Sigmoid colon (tissue), 7 donors: ENCODE measurements around the gene KDM3B. TPM values are rescaled to one million over a fixed set of nuclear protein-coding genes. Genes with fewer than 3 reads are reported as not detected.

ENCODE experiments used
- DNase-seq: peaks from one replicate; pipeline ENCODE4 v3.0.0-alpha.2; 2019
- H3K27ac ChIP-seq, 4 donors: fragments of 200-600 bp; sonication (generic); one replicate each; pipeline ENCODE4 v1.5.1; 2016 to 2019; ENCODE audit warnings: mild to moderate bottlenecking in 1 of 4
- H3K27me3 ChIP-seq, 3 donors: fragments of 200-600 bp; sonication (generic); one replicate each; pipeline ENCODE4 v1.5.1; 2019; ENCODE audit warnings: mild to moderate bottlenecking in 1 of 3
- H3K36me3 ChIP-seq, 4 donors: fragments of 200-600 bp; sonication (generic); one replicate each; pipeline ENCODE4 v1.5.1; 2016 to 2019
- H3K4me1 ChIP-seq, 4 donors: fragments of 200-600 bp; sonication (generic); one replicate each; pipeline ENCODE4 v1.5.1; 2017 to 2019
- H3K4me3 ChIP-seq, 4 donors: fragments of 200-600 bp; sonication (generic); one replicate each; pipeline ENCODE4 v1.5.1; 2017 to 2019; ENCODE audit warnings: mild to moderate bottlenecking in 2 of 4, moderate library complexity in 1 of 4
- H3K9me3 ChIP-seq, 4 donors: fragments of 200-600 bp in 3 of 4; sonication (generic) in 3 of 4; one replicate each; pipeline versions ENCODE4 v1.5.1 to v1.6.1; 2013 to 2019
- EP300 ChIP-seq, 4 donors: sonication (generic); formaldehyde crosslinking; IDR thresholded peaks; one replicate each; pipeline ENCODE4 v1.6.1; 2017; ENCODE audit warnings: antibody characterized with exemption in 4 of 4
- POLR2A ChIP-seq, 2 donors: fragments of 450-650 bp; IDR thresholded peaks; one replicate each; pipeline ENCODE4 v1.6.1; 2016; ENCODE audit warnings: antibody characterized with exemption in 2 of 2, mild to moderate bottlenecking in 2 of 2, moderate library complexity in 2 of 2
- POLR2AphosphoS5 ChIP-seq, 4 donors: sonication (generic); formaldehyde crosslinking; IDR thresholded peaks; one replicate each; pipeline ENCODE4 v1.6.1; 2017; ENCODE audit warnings: antibody characterized with exemption in 4 of 4
- WGBS, 2 donors: extraction: QIAGEN DNeasy Blood & Tissue Kit; methylation state at CpG; one replicate each; pipeline ENCODE4 v1.1.7; 2013; 5-methylcytosine and 5-hydroxymethylcytosine counted together
- intact Hi-C: fragments of 100-400 bp; cut with DNase I; formaldehyde crosslinking; loops from one replicate; pipeline ENCODE4 v1.15.1; 2023
- polyA plus RNA-seq, 3 donors: library from polyadenylated mRNA; stranded (reverse); fragments of 200-250 nt; gene quantifications; one replicate each; pipeline ENCODE4 v1.2.3, GENCODE V29; 2013
- total RNA-seq, 4 donors: library from RNA; depleted of rRNA; stranded (reverse); fragments of >200 nt; gene quantifications; one replicate each; pipeline ENCODE4 v1.1.0, GENCODE V29; 2016
- TF ChIP-seq, protein P1 (sequence below), 4 experiments: fragments of 450-650 bp in 3 of 4; fragments of 200-600 bp in 1 of 4; IDR thresholded peaks; one replicate each; pipeline ENCODE4 v1.5.1; 2016 to 2019; ENCODE audit warnings: antibody characterized with exemption in 4 of 4, mild to moderate bottlenecking in 3 of 4, moderate library complexity in 2 of 4
- donor health status: healthy with polysubstance abuse.
- donor health status: Bipolar disorder and iron deficiency.
- donor health status: healthy.

Gene KDM3B
- total and polyA plus RNA-seq, 7 donors, result 16.2 to 69.6 (median 54.8) TPM

DNA sequence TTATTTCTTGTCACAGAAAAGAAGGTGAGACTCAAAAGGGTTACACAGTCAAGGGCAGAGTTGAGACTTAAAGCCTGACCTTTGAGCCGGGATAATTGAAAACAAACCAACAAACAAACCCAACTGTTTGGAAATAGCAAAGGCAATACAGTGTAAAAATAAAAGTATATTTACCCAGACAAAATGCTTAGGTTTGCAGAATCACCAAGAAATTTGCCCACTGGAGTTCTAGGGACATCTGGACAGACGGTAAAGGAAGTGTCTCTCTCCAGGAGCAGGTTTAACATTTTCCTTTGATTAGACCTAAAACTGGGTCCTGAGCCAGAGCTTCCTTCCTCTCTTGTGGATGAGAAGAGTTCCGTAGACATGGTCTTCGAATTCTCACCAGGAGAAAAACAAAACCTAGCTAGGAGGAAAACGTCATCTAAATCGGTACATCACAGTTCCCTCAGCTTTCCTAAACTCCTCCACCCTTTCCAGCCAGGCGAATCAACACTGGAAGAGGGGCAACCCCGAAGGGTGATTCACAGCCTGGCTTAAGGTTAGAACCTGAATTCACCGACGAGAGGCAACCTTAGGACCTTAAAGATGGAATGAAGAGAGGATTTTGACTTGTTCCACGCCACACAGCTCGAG, 21.6 kb upstream of the KDM3B start:
- no peak for DNase-seq
- Histone ChIP-seq H3K27ac (no peak overlapping the region), H3K36me3 (no peaks in the 10 kb centered on the region), H3K27me3 (no peaks in the 10 kb centered on the region), H3K4me1 (peaks cover 0 to 13% (median 12%) of the 10 kb centered on the region in 4 donors), H3K9me3 (no peaks in the 10 kb centered on the region), H3K4me3 (peak overlapping the region in 3 of 4 donors; percentile 33 to 49 (median 46))
- WGBS, 2 donors, result 2 to 5% methylated on average over 12 of the region's 12 CpGs
- TF ChIP-seq EP300 (IDR thresholded peaks at IDR 0.05) (no peak), POLR2A (IDR thresholded peaks at IDR 0.05) (no peak), POLR2AphosphoS5 (IDR thresholded peaks at IDR 0.05) (no peak)
- TF ChIP-seq, protein P1, sequence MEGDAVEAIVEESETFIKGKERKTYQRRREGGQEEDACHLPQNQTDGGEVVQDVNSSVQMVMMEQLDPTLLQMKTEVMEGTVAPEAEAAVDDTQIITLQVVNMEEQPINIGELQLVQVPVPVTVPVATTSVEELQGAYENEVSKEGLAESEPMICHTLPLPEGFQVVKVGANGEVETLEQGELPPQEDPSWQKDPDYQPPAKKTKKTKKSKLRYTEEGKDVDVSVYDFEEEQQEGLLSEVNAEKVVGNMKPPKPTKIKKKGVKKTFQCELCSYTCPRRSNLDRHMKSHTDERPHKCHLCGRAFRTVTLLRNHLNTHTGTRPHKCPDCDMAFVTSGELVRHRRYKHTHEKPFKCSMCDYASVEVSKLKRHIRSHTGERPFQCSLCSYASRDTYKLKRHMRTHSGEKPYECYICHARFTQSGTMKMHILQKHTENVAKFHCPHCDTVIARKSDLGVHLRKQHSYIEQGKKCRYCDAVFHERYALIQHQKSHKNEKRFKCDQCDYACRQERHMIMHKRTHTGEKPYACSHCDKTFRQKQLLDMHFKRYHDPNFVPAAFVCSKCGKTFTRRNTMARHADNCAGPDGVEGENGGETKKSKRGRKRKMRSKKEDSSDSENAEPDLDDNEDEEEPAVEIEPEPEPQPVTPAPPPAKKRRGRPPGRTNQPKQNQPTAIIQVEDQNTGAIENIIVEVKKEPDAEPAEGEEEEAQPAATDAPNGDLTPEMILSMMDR (IDR thresholded peaks at IDR 0.05), result no peak
- intact Hi-C loops, result loop anchor here (5.0 to 10.0 kb wide), 2 partner anchors 154 to 424 kb away; partner anchors contain the start of genes BRD8, CTNNA1 and KIF20A

DNA sequence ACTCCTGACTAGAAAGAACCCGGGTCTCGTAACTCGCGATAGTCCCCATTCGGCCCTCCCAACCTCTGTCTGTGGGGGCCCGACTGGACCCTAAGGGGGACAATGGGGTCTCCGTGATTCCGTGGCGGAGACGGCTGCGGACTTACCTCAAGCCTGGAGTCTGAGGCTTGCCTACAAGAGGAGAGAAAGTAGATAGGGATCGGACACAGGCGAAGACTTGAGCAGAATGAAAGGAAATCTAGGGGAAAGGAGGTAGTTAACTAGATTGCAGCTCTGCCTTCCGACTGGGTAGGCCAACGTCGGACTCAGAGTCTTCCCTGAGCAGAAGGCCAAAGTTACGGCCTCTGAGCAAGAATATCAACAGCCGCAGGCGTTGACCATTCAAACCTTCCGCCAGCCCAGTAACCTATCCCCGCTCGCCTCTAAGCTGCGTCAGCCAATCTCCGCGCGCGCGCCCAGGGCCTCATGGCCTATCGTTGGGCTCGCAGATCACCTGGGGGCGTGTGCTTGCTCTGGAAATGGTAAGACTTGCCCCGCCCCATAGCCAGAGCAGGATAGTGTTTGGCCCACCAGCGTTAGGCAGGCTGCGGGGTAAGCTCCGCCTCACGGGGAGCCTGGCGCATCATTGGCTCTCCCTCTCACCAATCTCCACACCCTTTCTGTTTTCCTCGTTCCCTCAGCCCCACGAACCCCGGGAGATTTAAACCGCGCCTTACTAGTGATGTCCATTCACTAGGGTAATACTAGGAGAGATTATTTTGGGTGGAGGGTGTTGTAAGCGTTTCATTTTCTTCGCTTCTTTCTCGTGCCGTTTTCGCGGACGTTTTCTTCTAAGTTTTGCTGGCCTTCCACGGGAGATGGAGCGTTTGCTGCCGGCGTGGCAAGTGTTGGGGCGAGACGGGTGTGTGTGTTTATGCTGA, 20.8 kb upstream of the KDM3B start, which contains the start of gene CDC25C:
CDC25C (minus strand) TSS at position 356 of the 920 bp plus-strand sequence. CDS start 624 bp downstream, outside the sequence.
- WGBS, 2 donors, result 0 to 1% methylated on average over 55 of the region's 55 CpGs
- H3K9me3 ChIP-seq, result no peaks in the 10 kb centered on the region
- intact Hi-C loops, result loop anchor here (5.0 to 10.0 kb wide), 2 partner anchors 154 to 423 kb away; partner anchors contain the start of genes BRD8, CTNNA1 and KIF20A
- H3K27ac ChIP-seq, result peak within 1 kb of the TSS in 2 of 4 donors; percentile 35 to 53
- no peak for TF ChIP-seq POLR2A (IDR thresholded peaks at IDR 0.05)
- no peak for TF ChIP-seq EP300 (IDR thresholded peaks at IDR 0.05)
- peak in 1 of 4 donors; percentile 34 for TF ChIP-seq POLR2AphosphoS5 (IDR thresholded peaks at IDR 0.05)
- TF ChIP-seq, protein P1 (IDR thresholded peaks at IDR 0.05), result no peak
- H3K4me1 ChIP-seq, result peaks cover 0 to 14% (median 12%) of the 10 kb centered on the region in 4 donors
- H3K36me3 ChIP-seq, result no peaks in the 10 kb centered on the region
- H3K27me3 ChIP-seq, result no peaks in the 10 kb centered on the region
- H3K4me3 ChIP-seq, result peak within 1 kb of the TSS; percentile 0 to 49 (median 40)
- peak; percentile 99 for DNase-seq

DNA sequence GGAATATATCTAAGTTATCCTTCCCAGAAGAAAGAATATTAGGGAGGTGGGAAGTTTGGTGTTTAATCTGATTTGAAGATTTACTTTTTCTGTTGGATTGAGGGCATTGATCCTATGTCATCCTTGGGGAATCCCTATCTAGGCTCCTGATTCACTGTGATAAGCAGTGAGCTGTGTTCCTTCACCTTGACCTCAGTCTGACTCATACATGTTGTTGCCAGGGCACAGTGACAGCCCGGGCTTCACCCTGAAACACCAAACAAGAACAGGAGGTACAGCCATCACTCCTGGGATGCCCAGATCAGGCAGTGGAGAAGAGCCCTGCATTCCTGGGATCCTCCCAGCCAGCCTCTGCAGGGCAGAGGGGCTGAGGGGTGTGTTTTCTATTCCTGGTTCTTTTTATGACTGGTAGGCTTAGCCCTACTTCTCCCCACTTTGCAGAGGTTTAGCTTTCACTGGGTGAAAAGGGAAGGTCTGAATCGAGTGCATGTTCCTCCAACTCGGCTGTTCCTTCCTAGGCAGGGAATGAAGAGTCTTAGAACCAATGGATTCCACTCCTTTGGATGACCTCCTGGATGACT, 17.5 kb upstream of the KDM3B start:
- Histone ChIP-seq H3K4me1 (peaks cover 0 to 30% (median 24%) of the 10 kb centered on the region in 4 donors), H3K9me3 (no peaks in the 10 kb centered on the region), H3K27ac (no peak overlapping the region), H3K36me3 (no peaks in the 10 kb centered on the region), H3K27me3 (no peaks in the 10 kb centered on the region), H3K4me3 (no peak overlapping the region)
- intact Hi-C loops, result loop anchor here (5.0 to 10.0 kb wide), 4 partner anchors 123 to 420 kb away; partner anchors contain the start of genes BRD8, CDC23, CTNNA1 and FAM13B
- no peak for DNase-seq
- TF ChIP-seq POLR2A (IDR thresholded peaks at IDR 0.05) (no peak), POLR2AphosphoS5 (IDR thresholded peaks at IDR 0.05) (no peak), EP300 (IDR thresholded peaks at IDR 0.05) (no peak)
- TF ChIP-seq, protein P1 (IDR thresholded peaks at IDR 0.05), result no peak
- WGBS, 2 donors, result 70 to 83% methylated on average over 3 of the region's 3 CpGs

DNA sequence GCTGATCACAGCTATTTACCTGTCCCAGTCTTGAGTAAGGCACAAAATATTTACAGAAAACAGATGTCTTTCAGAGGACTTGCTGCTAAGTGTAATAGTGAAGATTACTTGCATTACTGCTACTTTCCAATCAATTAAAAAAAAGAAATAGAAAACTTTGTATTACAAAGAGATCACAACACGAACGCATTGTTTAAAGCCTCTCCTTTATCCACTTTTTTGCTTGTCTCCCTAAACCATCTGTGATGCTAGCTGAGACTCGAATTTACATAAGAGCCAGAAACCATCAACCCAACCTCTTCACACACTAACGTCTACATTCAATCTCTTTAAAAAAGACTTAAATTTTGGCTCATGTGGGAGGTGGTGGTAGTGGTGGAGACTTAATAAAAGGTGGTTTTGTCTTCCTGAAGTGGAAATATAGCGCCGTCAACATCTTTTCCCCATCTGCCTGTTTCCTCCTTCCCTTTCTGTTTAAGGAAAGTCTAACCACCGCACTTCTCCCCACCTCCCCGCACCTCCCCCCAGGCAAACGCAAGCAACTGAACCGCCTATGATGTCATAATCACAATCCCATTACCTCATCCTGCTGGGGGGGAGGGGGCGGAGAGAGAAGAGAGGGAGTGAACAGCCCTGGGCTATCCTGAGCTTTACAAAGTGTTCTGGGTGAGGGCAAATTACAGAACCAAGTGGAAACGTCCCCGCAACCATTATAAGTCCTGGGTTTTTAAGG, 15.4 kb upstream of the KDM3B start:
- 25 to 29% methylated on average over 13 of the region's 13 CpGs for WGBS, 2 donors
- H3K36me3 ChIP-seq, result peaks cover 0 to 11% (median 5%) of the 10 kb centered on the region in 4 donors
- TF ChIP-seq POLR2AphosphoS5 (IDR thresholded peaks at IDR 0.05) (no peak), POLR2A (IDR thresholded peaks at IDR 0.05) (no peak), EP300 (IDR thresholded peaks at IDR 0.05) (no peak)
- TF ChIP-seq, protein P1 (IDR thresholded peaks at IDR 0.05), result no peak
- peak overlapping the region; percentile 78 to 96 (median 88) for H3K4me3 ChIP-seq
- H3K9me3 ChIP-seq, result no peaks in the 10 kb centered on the region
- peak overlapping the region; percentile 93 to 96 (median 95) for H3K27ac ChIP-seq
- no peaks in the 10 kb centered on the region for H3K27me3 ChIP-seq
- peaks cover 0 to 37% (median 30%) of the 10 kb centered on the region in 4 donors for H3K4me1 ChIP-seq
- intact Hi-C loops, result loop anchor here (5.0 to 10.0 kb wide), 3 partner anchors 125 to 418 kb away; partner anchors contain the start of genes CDC23, CTNNA1 and FAM13B
- DNase-seq, result peak; percentile 93
